Muscle layer of colon (tissue), 2 donors: ENCODE data around the gene MX2.
A peak's percentile ranks its signal among the peaks of the same experiment; 100 is the strongest.
"Not testable (repeated sequence)": the region's sequence is repeated elsewhere in the genome, so short reads cannot be mapped to it uniquely, and the experiment has no call there.

Experiments
- H3K27ac ChIP-seq: one replicate; pipeline ENCODE4 v1.7.0; 2013; ENCODE audit warnings: low read depth, mild to moderate bottlenecking, low read length, moderate library complexity
- H3K27me3 ChIP-seq, 2 donors: one replicate each; pipeline ENCODE4 v1.7.0; 2013; ENCODE audit warnings: low read length in 2 of 2, mild to moderate bottlenecking in 2 of 2; ENCODE audit not compliant: insufficient read depth in 2 of 2, control insufficient read depth in 1 of 2
- H3K36me3 ChIP-seq: one replicate; pipeline ENCODE4 v1.7.0; 2013; ENCODE audit warnings: mild to moderate bottlenecking, low read length; ENCODE audit not compliant: insufficient read depth
- H3K4me1 ChIP-seq: one replicate; pipeline ENCODE4 v1.7.0; 2013; ENCODE audit warnings: mild to moderate bottlenecking, low read length; ENCODE audit not compliant: insufficient read depth
- H3K4me3 ChIP-seq, 2 donors: one replicate each; pipeline ENCODE4 v1.7.0; 2013; ENCODE audit warnings: low read length in 2 of 2, low read depth in 1 of 2, mild to moderate bottlenecking in 1 of 2, moderate library complexity in 1 of 2
- H3K9ac ChIP-seq: one replicate; pipeline ENCODE4 v1.7.0; 2013; ENCODE audit warnings: low read length
- H3K9me3 ChIP-seq: one replicate; pipeline ENCODE4 v1.7.0; 2013; ENCODE audit warnings: mild to moderate bottlenecking, low read length
- donor health status: abdominal sarcoma.
- donor health status: Adenocarcinoma of cecum.

Gene MX2

DNA sequence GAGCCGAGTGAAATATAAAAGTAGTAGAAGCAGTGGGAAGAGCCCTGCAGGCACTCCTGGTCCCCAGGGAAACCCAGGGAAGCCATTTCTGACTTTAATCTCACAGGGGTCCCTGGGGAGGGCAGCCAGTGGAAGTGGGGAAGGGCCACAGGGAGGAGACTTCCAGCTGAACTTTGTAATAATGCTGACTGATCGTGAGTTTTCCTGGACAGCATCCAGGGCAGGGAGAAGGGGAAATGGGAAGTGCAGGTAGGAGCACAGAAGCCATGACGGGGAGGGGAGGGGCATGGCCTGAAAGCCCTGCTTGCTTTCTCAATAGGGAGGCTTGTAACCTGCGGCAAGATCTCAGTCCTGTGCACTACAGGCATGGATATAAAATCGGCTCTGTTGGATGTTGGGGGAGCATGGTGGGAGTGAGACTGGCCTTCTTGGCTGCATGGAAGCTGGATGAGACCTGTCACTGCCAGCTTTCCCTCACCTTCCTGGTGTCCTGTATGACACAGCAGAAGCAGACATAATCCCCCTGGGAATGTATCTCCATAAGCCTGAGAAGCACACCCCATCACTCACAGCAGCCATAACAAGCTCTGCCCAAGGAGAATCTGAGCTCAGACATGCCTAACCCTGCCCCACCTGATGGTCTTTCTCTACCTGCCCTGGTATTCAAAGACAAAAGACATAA, 49.1 kb downstream of the MX2 start:
- H3K27ac ChIP-seq = no peak overlapping the region
- no peaks in the 10 kb centered on the region for H3K36me3 ChIP-seq
- no peaks in the 10 kb centered on the region for H3K27me3 ChIP-seq
- no peaks in the 10 kb centered on the region for H3K4me1 ChIP-seq
- no peaks in the 10 kb centered on the region for H3K9me3 ChIP-seq
- H3K9ac ChIP-seq = no peak overlapping the region
- no peak overlapping the region for H3K4me3 ChIP-seq

DNA sequence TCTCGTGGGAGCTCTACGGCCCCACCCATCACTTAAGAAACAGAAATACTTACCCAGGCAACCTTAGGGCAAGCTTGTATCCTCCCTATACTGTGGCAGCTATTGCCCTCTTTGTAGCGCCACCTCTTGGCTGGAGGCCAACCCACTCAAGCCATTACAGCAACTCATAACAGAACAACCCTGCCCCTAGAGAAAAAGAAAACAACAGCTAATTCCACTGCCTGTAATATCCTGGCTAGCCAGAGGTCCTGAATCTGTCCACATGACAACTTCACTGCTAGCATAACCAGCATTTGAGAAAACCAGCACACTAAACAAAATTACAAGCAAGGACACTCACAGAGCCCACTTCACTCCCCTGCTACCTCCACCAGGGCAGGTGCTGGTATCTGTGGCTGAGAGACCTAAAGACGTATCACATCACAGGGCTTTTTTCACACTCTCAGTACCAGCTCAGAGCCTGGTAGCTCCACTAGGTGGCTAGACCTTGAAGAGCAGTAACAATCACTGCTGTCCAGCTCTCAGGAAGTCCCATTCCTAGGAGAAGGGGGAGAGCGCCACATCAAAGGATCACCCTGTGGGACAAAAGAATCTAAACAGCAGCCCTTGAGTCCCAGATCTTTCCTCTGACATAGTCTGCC, 49.7 kb downstream of the MX2 start:
- Histone ChIP-seq H3K9ac (no peak overlapping the region), H3K4me1 (no peaks in the 10 kb centered on the region), H3K9me3 (no peaks in the 10 kb centered on the region), H3K36me3 (no peaks in the 10 kb centered on the region), H3K4me3 (no peak overlapping the region), H3K27me3 (no peaks in the 10 kb centered on the region), H3K27ac (no peak overlapping the region)

DNA sequence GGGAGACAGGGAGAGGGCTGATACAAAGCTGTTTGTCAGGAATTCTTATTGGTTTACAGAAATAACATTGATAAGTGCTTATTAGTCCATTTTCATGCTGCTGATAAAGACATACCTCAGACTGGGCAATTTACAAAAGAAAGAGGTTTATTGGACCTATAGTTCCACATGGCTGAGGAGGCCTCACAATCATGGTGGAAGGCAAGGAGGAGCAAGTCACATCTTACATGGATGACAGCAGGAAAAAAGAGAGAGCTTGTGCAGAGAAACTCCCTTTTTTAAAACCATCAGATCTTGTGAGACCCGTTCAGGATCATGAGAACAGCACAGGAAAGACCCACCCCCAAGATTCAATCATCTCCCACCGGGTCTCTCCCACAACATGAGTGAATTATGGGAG, 55.7 kb downstream of the MX2 start:
- not testable (repeated sequence) for H3K4me1 ChIP-seq, H3K9me3 ChIP-seq, H3K27me3 ChIP-seq, H3K36me3 ChIP-seq, H3K9ac ChIP-seq, H3K27ac ChIP-seq, H3K4me3 ChIP-seq

DNA sequence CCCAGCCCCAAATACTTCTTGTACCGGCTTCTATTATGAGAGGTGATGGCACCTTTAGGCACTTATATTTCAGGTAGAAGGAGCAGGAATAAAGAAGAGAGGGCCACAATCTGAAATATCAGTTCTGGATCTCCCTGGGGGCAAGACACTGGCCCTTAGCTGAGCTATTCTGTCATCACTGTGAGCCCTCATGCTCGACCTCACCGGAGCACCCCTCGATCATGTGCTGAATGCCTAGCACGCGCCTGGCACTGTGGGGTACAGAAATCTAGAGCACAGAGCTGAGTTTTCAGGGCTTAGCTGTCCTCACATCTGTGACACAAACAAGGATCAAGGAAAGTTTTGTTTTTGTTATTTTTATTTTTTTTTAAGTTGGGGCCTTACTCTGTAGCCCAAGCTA, 56.6 kb downstream of the MX2 start:
- no peak overlapping the region for H3K27ac ChIP-seq
- H3K27me3 ChIP-seq = no peaks in the 10 kb centered on the region
- no peak overlapping the region for H3K9ac ChIP-seq
- no peaks in the 10 kb centered on the region for H3K9me3 ChIP-seq
- no peaks in the 10 kb centered on the region for H3K36me3 ChIP-seq
- peaks cover 3% of the 10 kb centered on the region for H3K4me1 ChIP-seq
- no peak overlapping the region for H3K4me3 ChIP-seq

DNA sequence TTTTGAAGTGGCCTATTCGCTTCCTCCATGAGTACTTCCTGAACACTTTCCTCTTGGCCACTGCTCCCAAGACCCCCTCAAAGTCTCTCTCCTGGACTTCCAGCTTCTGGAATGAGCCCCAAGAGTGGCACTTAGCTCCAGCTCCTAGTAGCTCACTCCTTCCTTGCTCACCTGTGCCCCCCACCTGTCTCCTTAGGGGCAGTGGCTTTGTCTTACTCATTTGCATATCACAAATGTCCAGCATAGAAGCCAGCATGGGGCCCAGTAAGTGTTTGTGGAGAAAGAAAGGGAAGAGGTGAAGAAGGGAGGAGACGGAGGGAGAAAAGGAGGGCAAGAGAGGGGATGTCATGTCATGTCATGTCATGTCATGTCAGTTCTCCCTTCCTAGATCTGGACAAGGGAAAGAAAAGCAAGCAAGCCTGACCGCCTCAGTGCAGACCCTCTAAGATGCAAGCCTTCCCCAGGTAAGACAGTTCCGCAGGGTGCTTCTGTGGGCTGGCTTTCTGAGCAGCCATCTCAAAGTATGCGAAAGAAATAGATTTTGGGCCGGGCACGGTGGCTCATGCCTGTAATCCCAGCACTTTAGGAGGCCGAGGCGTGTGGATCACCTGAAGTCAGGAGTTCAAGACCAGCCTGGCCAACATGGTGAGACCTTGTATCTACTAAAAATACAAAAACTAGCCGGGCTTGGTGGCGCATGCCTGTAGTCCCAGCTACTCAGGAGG, 57.3 kb downstream of the MX2 start:
- Histone ChIP-seq H3K4me1 (peaks cover 3% of the 10 kb centered on the region), H3K27ac (no peak overlapping the region), H3K4me3 (no peak overlapping the region), H3K36me3 (no peaks in the 10 kb centered on the region), H3K9ac (no peak overlapping the region), H3K27me3 (no peaks in the 10 kb centered on the region), H3K9me3 (no peaks in the 10 kb centered on the region)

DNA sequence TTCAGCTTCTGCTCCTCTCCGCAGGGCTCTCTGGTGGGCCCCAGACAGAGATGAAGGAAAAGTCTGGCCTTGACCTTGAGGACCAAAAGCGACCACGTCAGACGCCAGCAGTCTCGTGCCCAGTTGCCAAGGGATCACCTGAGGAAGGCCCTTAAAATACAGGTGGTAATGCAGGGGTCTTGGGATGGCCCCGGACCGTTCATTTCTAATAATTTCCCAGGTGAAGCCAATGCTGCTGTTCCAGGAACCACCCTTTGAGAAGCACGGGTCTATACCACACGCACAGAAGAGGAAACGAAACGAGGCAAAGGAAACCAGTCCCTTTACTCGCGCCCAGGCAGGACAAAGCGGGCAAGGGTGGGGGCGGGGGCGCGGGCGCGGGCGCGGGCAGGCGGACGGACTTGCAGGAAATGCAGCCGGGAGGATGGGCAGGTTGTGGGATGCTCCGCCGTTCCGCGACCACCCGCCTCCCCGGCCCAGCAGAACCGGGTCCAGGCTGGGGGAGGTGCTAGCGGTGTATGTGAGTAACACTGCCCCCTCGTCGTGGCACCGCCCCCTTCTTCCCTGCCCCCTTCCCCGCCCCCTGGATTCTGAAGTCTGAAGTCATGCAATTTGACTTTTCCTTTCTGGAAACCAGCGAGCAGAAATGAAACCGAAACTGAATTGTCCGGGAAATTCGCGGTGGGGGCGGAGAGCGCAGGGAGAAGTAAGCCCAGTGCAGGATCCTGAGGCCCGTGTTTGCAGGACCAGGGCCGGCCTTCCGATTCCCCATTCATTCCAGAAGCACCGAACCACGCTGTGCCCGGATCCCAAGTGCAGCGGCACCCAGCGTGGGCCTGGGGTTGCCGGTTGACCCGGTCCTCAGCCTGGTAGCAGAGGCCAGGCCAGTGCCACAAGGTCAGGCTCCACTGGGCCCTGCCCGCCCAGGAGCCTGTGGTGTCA, 58.4 kb downstream of the MX2 start:
- Histone ChIP-seq H3K9ac (peak overlapping the region; percentile 65), H3K9me3 (no peaks in the 10 kb centered on the region), H3K4me1 (peaks cover 3% of the 10 kb centered on the region), H3K27me3 (no peaks in the 10 kb centered on the region), H3K27ac (peak overlapping the region; percentile 74), H3K36me3 (no peaks in the 10 kb centered on the region), H3K4me3 (peak overlapping the region; percentile 40 to 62)

DNA sequence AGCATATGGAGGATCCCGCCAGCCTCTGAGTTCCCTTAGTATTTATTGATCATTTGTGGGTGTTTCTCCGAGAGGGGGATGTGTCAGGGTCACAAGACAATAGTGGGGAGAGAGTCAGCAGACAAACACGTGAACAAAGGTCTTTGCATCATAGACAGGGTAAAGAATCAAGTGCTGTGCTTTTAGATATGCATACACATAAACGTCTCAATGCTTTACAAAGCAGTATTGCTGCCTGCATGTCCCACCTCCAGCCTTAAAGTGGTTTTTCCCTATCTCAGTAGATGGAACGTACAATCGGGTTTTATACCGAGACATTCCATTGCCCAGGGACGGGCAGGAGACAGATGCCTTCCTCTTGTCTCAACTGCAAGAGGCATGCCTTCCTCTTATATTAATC, 59.2 kb downstream of the MX2 start:
- not testable (repeated sequence) for H3K27me3 ChIP-seq, H3K9me3 ChIP-seq, H3K4me1 ChIP-seq, H3K36me3 ChIP-seq
- Histone ChIP-seq H3K4me3 (peak overlapping the region in 1 of 2 donors; percentile 62), H3K27ac (peak overlapping the region; percentile 74), H3K9ac (peak overlapping the region; percentile 65)

DNA sequence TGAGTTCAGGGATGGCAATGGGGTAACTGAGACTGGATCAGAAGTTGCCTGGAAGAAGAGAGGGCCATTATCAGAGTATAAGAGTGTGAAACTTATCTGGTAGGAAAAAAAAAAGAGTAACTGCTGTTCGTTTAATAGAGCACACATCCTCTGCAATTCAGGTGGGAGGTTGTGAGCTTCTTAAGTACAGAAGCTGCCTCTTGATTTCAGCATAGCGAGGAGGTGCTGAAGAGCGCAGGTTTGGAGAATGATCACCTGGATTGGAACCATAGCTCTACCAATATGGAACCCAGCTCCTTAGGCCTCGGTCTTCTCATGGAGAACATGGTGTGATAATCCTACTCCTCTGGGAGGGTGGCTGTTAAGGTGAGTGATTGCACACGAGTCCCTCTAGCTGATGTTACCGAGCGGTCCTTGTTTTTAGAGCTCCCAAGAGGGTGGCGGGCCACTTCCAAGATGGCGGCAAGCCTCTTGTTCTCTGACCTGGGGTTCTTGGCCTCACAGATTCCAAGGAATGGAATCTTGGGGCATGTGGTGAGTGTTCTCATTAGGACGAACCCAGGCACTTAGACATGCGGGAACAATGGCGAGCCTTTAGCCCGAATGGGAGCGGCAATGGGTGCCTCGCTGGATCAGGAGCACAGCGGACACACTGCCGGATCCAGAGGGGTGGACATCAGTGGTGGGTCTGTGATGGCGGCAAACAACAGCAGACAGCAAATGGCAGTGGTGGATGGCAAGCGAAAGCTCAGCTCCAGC, 60.9 kb downstream of the MX2 start:
- no peaks in the 10 kb centered on the region for H3K27me3 ChIP-seq
- no peak overlapping the region for H3K9ac ChIP-seq
- H3K36me3 ChIP-seq = no peaks in the 10 kb centered on the region
- no peaks in the 10 kb centered on the region for H3K9me3 ChIP-seq
- peaks cover 3% of the 10 kb centered on the region for H3K4me1 ChIP-seq
- no peak overlapping the region for H3K4me3 ChIP-seq
- no peak overlapping the region for H3K27ac ChIP-seq

DNA sequence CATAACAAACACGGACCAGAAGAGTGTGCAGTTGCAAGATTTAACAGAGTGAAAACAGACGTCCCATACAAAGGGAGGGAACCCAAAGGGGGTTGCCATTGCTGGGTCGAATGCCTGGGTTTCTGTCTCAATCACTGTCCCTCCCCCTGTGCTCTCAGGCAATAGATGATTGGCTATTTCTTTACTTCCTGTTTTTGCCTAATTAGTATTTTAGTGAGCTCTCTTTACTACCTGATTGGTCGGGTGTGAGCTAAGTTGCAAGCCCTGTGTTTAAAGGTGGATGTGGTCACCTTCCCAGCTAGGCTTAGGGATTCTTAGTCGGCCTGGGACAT, 61.4 kb downstream of the MX2 start:
- H3K27ac ChIP-seq, H3K27me3 ChIP-seq, H3K36me3 ChIP-seq, H3K9me3 ChIP-seq, H3K9ac ChIP-seq, H3K4me3 ChIP-seq, H3K4me1 ChIP-seq: not testable (repeated sequence)

DNA sequence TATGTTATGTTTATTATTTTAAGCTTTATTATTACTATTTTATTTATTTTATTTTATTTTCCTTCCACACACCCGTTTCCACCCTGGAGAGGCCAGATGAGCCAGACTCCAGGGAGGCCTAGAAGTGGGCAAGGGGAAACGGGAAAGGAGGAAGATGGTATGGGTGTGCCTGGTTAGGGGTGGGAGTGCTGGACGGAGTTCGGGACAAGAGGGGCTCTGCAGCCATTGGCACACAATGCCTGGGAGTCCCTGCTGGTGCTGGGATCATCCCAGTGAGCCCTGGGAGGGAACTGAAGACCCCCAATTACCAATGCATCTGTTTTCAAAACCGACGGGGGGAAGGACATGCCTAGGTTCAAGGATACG, 63.7 kb downstream of the MX2 start:
- Histone ChIP-seq H3K27ac (peak overlapping the region; percentile 76), H3K36me3 (peaks cover 3% of the 10 kb centered on the region), H3K9me3 (no peaks in the 10 kb centered on the region), H3K27me3 (no peaks in the 10 kb centered on the region), H3K9ac (peak overlapping the region; percentile 64), H3K4me1 (no peaks in the 10 kb centered on the region), H3K4me3 (peak overlapping the region; percentile 81 to 90)
